ENCODE measurements around the gene GHR. TPM values are rescaled to one million over a fixed set of nuclear protein-coding genes. Genes with fewer than 3 reads are reported as not detected.

The GHR gene
- total RNA-seq, 1 experiment from 2014 or later = 1.8 TPM

DNA sequence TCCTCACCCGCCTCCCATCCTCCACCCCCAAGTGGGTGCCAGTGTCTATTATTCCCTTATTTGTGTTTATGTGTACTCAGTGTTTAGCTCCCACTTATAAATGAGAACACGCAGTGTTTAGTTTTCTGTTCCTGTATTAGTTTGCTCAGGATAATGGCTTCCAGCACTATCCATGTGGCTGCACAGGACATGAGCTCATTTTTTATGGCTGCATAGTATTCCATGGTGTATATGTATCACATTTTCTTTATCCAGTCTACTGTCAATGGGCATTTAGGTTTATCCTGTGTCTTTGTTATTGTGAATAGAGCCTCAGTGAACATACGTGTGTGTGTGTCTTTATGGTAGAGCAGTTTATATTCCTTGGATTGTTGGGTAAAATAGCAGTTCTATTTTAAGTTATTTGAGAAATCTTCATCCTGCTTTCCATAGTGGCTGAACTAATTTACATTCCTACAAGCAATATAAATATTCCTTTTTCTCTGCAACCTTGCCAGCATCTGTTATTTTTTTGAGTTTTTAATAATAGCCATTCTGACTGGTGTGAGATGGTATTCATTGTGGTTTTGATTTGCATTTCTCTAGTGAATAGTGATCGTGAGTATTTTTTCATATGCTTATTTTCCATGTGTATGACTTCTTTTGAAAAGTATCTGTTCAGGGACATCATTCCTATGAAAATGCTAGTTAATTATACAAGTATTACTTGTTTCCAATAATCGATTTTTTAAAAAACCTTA lies 169.3 kb downstream of the GHR start:
- no peak for DNase-seq (ENCODE audit: unreplicated experiment)
- Mint-ChIP-seq H3K4me1 (ENCODE audit: insufficient read depth, unreplicated experiment) (peaks cover 10% of the 10 kb centered on the region), H3K27me3 (ENCODE audit: insufficient read depth, unreplicated experiment) (no peaks in the 10 kb centered on the region), H3K27ac (ENCODE audit: low read depth, unreplicated experiment) (no peak overlapping the region), H3K36me3 (ENCODE audit: insufficient read depth, unreplicated experiment) (no peaks in the 10 kb centered on the region), H3K9me3 (ENCODE audit: unreplicated experiment) (no peaks in the 10 kb centered on the region), H3K4me3 (ENCODE audit: unreplicated experiment) (no peak overlapping the region)
- BruUV-seq (replicated peaks) = no TSS peak
- POLR2A ChIA-PET = interaction anchor here (0.6 to 2.0 kb wide), 2 partner anchors 9 to 505 kb away, joined by 3 to 5 read pairs; no protein-coding TSS in a partner anchor
- TF ChIP-seq, protein P1, sequence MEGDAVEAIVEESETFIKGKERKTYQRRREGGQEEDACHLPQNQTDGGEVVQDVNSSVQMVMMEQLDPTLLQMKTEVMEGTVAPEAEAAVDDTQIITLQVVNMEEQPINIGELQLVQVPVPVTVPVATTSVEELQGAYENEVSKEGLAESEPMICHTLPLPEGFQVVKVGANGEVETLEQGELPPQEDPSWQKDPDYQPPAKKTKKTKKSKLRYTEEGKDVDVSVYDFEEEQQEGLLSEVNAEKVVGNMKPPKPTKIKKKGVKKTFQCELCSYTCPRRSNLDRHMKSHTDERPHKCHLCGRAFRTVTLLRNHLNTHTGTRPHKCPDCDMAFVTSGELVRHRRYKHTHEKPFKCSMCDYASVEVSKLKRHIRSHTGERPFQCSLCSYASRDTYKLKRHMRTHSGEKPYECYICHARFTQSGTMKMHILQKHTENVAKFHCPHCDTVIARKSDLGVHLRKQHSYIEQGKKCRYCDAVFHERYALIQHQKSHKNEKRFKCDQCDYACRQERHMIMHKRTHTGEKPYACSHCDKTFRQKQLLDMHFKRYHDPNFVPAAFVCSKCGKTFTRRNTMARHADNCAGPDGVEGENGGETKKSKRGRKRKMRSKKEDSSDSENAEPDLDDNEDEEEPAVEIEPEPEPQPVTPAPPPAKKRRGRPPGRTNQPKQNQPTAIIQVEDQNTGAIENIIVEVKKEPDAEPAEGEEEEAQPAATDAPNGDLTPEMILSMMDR (IDR thresholded peaks at IDR 0.05; ENCODE audit: unreplicated experiment) = no peak
- CTCF ChIA-PET = interaction anchor here (0.7 to 1.7 kb wide), 4 partner anchors 9 to 354 kb away, joined by 3 to 6 read pairs (median 4); partner anchors contain the start of gene GHR
- intact Hi-C loops (cut with micrococcal nuclease) = no loop called here

DNA sequence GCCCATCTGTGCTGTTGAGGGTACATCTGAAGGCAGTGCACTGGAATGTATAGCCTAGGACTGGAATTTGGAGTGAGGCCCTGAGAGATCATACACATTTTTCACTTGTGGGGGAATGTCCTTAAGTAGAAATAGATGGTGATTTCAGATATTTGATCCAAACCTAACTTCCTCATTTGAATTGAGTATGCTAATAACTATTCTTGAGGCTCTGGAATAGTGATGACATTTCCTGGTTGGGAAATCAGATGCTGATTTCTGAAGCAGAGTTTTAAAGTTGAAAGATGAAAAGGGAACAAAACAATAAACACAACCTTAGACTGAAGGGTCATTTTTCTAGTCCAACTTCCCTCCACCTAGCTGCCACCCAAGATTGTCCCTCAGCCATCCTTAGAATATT lies 170.4 kb downstream of the GHR start:
- intact Hi-C loops (cut with micrococcal nuclease) = no loop called here
- no peaks in the 10 kb centered on the region for H3K9me3 Mint-ChIP-seq (ENCODE audit: unreplicated experiment)
- TF ChIP-seq, protein P1 (IDR thresholded peaks at IDR 0.05; ENCODE audit: unreplicated experiment) = no peak
- no peak overlapping the region for H3K4me3 Mint-ChIP-seq (ENCODE audit: unreplicated experiment)
- CTCF ChIA-PET = interaction anchor here (1.7 kb wide), 1 partner anchor 10 kb away, joined by 5 read pairs; no protein-coding TSS in a partner anchor
- POLR2A ChIA-PET = interaction anchor here (4.4 kb wide), 1 partner anchor 8 kb away, joined by 27 read pairs; no protein-coding TSS in a partner anchor
- no TSS peak for BruUV-seq (replicated peaks)
- DNase-seq (ENCODE audit: unreplicated experiment) = no peak
- H3K27ac Mint-ChIP-seq (ENCODE audit: low read depth, unreplicated experiment) = no peak overlapping the region
- no peaks in the 10 kb centered on the region for H3K27me3 Mint-ChIP-seq (ENCODE audit: insufficient read depth, unreplicated experiment)
- H3K36me3 Mint-ChIP-seq (ENCODE audit: insufficient read depth, unreplicated experiment) = no peaks in the 10 kb centered on the region
- peaks cover 17% of the 10 kb centered on the region for H3K4me1 Mint-ChIP-seq (ENCODE audit: insufficient read depth, unreplicated experiment)

DNA sequence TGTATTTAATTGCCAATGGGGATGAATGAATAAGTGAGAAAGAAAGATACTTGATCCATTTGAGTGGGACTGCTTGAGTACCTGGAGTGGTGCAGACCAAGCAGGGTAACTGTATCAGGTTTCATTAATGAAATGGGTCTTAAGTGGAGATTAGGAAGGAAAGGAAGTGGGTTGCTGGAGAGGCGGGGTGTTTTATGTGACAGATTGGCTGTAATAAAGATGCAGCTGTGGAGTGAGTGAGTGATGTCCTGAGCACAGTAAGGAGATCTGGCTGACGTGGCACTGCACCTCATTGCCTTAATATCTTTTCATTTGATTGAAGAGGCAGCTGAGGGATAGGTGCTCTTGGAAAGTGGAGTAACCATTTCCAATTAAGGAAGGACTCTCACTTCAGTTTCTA lies 172.4 kb downstream of the GHR start:
- no peaks in the 10 kb centered on the region for H3K9me3 Mint-ChIP-seq (ENCODE audit: unreplicated experiment)
- no peaks in the 10 kb centered on the region for H3K27me3 Mint-ChIP-seq (ENCODE audit: insufficient read depth, unreplicated experiment)
- POLR2A ChIA-PET = interaction anchor here (4.4 kb wide), 1 partner anchor 10 kb away, joined by 27 read pairs; no protein-coding TSS in a partner anchor
- intact Hi-C loops (cut with micrococcal nuclease) = no loop called here
- peaks cover 17% of the 10 kb centered on the region for H3K4me1 Mint-ChIP-seq (ENCODE audit: insufficient read depth, unreplicated experiment)
- peak overlapping the region; percentile 2 for H3K27ac Mint-ChIP-seq (ENCODE audit: low read depth, unreplicated experiment)
- CTCF ChIA-PET = interaction anchor here (1.1 to 1.7 kb wide), 2 partner anchors 12 to 60 kb away, joined by 3 to 7 read pairs; no protein-coding TSS in a partner anchor
- no peak for DNase-seq (ENCODE audit: unreplicated experiment)
- no peaks in the 10 kb centered on the region for H3K36me3 Mint-ChIP-seq (ENCODE audit: insufficient read depth, unreplicated experiment)
- TF ChIP-seq, protein P1 (IDR thresholded peaks at IDR 0.05; ENCODE audit: unreplicated experiment) = no peak
- BruUV-seq (replicated peaks) = no TSS peak
- no peak overlapping the region for H3K4me3 Mint-ChIP-seq (ENCODE audit: unreplicated experiment)

GRCh38 chr5:42596817-42597216 lies 173.6 kb downstream of the GHR start:
- no TSS peak for BruUV-seq (replicated peaks)
- ChIA-PET POLR2A (interaction anchor here (4.4 kb wide), 1 partner anchor 12 kb away, joined by 27 read pairs; no protein-coding TSS in a partner anchor), CTCF (interaction anchor here (0.6 to 0.9 kb wide), 2 partner anchors 15 to 77 kb away, joined by 3 to 4 read pairs; no protein-coding TSS in a partner anchor)

More at GRCh38 chr5:42596817-42597216, 173.6 kb downstream of the GHR start:
- H3K36me3 Mint-ChIP-seq (ENCODE audit: insufficient read depth, unreplicated experiment) = no peaks in the 10 kb centered on the region
- H3K4me1 Mint-ChIP-seq (ENCODE audit: insufficient read depth, unreplicated experiment) = peaks cover 7% of the 10 kb centered on the region
- peak; percentile 6 for DNase-seq (ENCODE audit: unreplicated experiment)
- no peaks in the 10 kb centered on the region for H3K27me3 Mint-ChIP-seq (ENCODE audit: insufficient read depth, unreplicated experiment)
- H3K27ac Mint-ChIP-seq (ENCODE audit: low read depth, unreplicated experiment) = no peak overlapping the region
- intact Hi-C loops (cut with micrococcal nuclease) = no loop called here
- H3K9me3 Mint-ChIP-seq (ENCODE audit: unreplicated experiment) = no peaks in the 10 kb centered on the region
- TF ChIP-seq, protein P1 (IDR thresholded peaks at IDR 0.05; ENCODE audit: unreplicated experiment) = no peak
- H3K4me3 Mint-ChIP-seq (ENCODE audit: unreplicated experiment) = no peak overlapping the region

All from MCF 10A (cell line).